ENCODE measurements around the gene TMEM44.

TMEM44 gene

GRCh38 chr3:194633349-194634004, at the start of gene TMEM44:
Gene TMEM44 (minus strand): TSS chr3:194633419. CDS start chr3:194633215, 204 bp downstream.
- DNase-seq = peak; percentile 83

- peak; percentile 76 for DNase-seq
These were observed 49.6 kb upstream of the TMEM44 start for GRCh38 chr3:194682694-194683310.

GRCh38 chr3:194682189-194682693, 49.0 kb upstream of the TMEM44 start:
- no peak for DNase-seq

- no peak for DNase-seq
These were observed 47.8 kb upstream of the TMEM44 start for GRCh38 chr3:194680888-194681615.

- no peak for DNase-seq
These were observed 43.3 kb upstream of the TMEM44 start for GRCh38 chr3:194676471-194676870.

- no peak for DNase-seq
These were observed 42.5 kb upstream of the TMEM44 start for GRCh38 chr3:194675680-194676079.

- no peak for DNase-seq
These were observed 41.9 kb upstream of the TMEM44 start for GRCh38 chr3:194675081-194675640.

GRCh38 chr3:194673761-194674160, 40.5 kb upstream of the TMEM44 start:
- DNase-seq = no peak

- DNase-seq = no peak
These were observed 39.7 kb upstream of the TMEM44 start for GRCh38 chr3:194672876-194673275.

GRCh38 chr3:194671900-194672808, 38.9 kb upstream of the TMEM44 start, which contains the start of gene LSG1:
Gene LSG1 (minus strand): TSS chr3:194672191. CDS start chr3:194672162, 29 bp downstream.
- peak; percentile 94 for DNase-seq

- DNase-seq = no peak
These were observed 38.3 kb upstream of the TMEM44 start for GRCh38 chr3:194671511-194671899.

GRCh38 chr3:194667363-194667762, 34.1 kb upstream of the TMEM44 start:
- DNase-seq = no peak

GRCh38 chr3:194664857-194665256, 31.6 kb upstream of the TMEM44 start:
- DNase-seq = no peak

- no peak for DNase-seq
These were observed 28.7 kb upstream of the TMEM44 start for GRCh38 chr3:194661946-194662345.

- DNase-seq = no peak
These were observed 28.2 kb upstream of the TMEM44 start for GRCh38 chr3:194661374-194661773.

- no peak for DNase-seq
These were observed 26.6 kb upstream of the TMEM44 start for GRCh38 chr3:194659778-194660177.

- no peak for DNase-seq
These were observed 25.4 kb upstream of the TMEM44 start for GRCh38 chr3:194658477-194659242.

- DNase-seq = no peak
These were observed 24.2 kb upstream of the TMEM44 start for GRCh38 chr3:194657439-194657838.

- no peak for DNase-seq
These were observed 21.2 kb upstream of the TMEM44 start for GRCh38 chr3:194654443-194654842.

- no peak for DNase-seq
These were observed 14.5 kb upstream of the TMEM44 start for GRCh38 chr3:194647747-194648146.

- no peak for DNase-seq
These were observed 9.6 kb upstream of the TMEM44 start for GRCh38 chr3:194642769-194643168.

Measured in left hindlimb (tissue), 1 donor.